ENCODE results near the gene GPC6.

GPC6 gene

DNA sequence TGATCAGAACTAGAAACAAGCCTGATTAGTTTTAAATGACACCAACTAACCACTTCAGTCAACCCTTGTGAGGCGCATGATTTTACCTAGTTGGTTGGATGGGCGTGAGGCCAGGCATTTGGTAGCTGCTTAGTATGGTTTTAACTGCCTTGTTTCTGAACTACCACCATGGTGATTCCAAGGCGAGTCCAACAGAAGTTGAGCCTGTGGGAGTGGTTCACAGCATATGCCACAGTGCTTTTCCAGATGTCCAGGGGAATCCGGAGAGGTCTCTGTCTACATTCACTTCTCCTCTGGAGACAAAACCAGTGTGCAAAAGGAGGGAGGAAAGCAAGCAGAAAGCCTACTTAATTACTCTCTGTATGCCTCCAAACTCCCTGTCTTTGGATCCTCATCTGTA is 524.1 kb downstream of the GPC6 start:
- DNase-seq (ENCODE audit: low read depth): no peak
- TF ChIP-seq, protein P1, sequence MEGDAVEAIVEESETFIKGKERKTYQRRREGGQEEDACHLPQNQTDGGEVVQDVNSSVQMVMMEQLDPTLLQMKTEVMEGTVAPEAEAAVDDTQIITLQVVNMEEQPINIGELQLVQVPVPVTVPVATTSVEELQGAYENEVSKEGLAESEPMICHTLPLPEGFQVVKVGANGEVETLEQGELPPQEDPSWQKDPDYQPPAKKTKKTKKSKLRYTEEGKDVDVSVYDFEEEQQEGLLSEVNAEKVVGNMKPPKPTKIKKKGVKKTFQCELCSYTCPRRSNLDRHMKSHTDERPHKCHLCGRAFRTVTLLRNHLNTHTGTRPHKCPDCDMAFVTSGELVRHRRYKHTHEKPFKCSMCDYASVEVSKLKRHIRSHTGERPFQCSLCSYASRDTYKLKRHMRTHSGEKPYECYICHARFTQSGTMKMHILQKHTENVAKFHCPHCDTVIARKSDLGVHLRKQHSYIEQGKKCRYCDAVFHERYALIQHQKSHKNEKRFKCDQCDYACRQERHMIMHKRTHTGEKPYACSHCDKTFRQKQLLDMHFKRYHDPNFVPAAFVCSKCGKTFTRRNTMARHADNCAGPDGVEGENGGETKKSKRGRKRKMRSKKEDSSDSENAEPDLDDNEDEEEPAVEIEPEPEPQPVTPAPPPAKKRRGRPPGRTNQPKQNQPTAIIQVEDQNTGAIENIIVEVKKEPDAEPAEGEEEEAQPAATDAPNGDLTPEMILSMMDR (IDR thresholded peaks at IDR 0.05; ENCODE audit: control insufficient read depth, insufficient read depth, low read depth, low read length, missing control alignments): no peak
- H3K4me3 ChIP-seq (ENCODE audit: control insufficient read depth, low read depth, low read length): no peak overlapping the region

DNA sequence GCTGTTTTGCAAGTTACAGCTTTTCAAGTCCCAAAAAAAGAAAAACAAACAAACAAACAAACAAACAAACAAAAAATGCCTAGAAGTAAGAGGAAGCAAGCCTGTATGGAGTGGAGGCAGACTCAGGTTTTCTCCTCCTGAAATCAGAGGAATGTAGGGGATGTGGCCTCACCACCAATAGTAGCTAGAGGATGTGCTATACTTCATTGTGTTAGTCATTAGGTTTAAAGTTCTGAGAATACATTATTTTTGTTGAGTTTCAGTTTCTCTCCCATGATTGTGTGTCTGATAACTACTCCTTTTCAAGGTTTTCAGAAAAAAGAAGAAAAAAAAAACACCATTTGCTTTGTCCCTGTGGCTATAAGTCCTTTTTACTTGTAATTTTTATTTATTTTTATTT is 524.5 kb downstream of the GPC6 start:
- no peak for DNase-seq (ENCODE audit: low read depth)
- H3K4me3 ChIP-seq (ENCODE audit: control insufficient read depth, low read depth, low read length): no peak overlapping the region
- TF ChIP-seq, protein P1 (IDR thresholded peaks at IDR 0.05; ENCODE audit: control insufficient read depth, insufficient read depth, low read depth, low read length, missing control alignments): no peak

DNA sequence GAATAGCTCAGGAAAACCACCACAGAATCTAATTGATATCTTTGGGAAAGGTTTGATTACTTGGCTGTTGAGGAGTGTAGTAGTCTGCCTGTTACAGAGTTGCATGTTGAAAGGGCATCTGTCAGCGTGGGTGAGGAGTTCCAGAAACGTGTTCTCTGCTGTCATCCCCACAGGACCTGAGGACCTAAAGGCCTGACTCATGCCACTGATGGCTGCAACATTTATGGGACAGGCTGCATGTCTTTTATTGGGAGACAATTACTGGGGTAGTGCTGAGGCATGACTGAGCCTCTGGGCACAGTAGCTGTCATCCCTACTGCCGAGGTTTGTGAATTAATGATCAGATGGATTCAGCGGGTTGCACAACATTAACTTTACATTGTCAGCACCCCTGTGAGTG is 525.9 kb downstream of the GPC6 start:
- no peak for DNase-seq (ENCODE audit: low read depth)
- TF ChIP-seq, protein P1 (IDR thresholded peaks at IDR 0.05; ENCODE audit: control insufficient read depth, insufficient read depth, low read depth, low read length, missing control alignments): no peak
- no peak overlapping the region for H3K4me3 ChIP-seq (ENCODE audit: control insufficient read depth, low read depth, low read length)

DNA sequence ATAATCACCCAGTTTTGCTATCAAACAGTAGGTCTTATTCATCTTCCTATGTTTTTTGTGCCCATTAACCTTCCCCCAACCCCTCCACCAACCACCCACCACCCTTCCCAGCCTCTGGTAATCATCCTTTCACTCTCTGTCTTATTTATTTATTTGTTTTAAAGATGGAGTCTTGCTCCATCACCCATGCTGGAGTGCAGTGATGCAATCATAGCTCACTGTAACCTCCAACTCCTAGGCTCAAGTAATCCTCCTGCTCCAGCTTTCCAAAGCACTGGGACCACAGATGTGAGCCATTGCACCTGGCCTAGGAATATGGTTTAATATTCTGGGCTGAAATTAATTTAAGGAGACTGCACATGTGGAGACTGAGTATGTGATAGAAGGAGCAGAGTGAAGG is 527.0 kb downstream of the GPC6 start:
- DNase-seq (ENCODE audit: low read depth): no peak
- no peak overlapping the region for H3K4me3 ChIP-seq (ENCODE audit: control insufficient read depth, low read depth, low read length)
- TF ChIP-seq, protein P1 (IDR thresholded peaks at IDR 0.05; ENCODE audit: control insufficient read depth, insufficient read depth, low read depth, low read length, missing control alignments): no peak

DNA sequence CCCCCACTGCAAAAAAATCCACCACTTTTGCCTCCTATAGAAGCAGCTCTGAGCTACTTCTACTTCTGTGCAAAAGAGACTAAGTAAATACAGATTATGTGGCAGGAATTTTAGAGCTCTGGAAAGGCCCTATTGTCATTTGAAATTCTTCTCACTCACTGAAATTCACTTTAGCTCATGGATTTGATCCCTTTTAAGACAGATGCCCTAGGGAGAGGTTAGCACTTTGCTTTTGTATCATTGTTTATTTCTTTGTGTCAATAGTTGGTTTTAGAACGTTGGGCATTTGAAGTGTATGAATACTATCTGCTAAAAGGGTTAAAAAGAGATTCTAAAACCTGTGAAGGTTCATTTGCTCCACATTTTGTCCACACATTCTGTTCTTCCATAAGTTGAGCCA is 528.7 kb downstream of the GPC6 start:
- TF ChIP-seq, protein P1 (IDR thresholded peaks at IDR 0.05; ENCODE audit: control insufficient read depth, insufficient read depth, low read depth, low read length, missing control alignments): no peak
- no peak overlapping the region for H3K4me3 ChIP-seq (ENCODE audit: control insufficient read depth, low read depth, low read length)
- no peak for DNase-seq (ENCODE audit: low read depth)

DNA sequence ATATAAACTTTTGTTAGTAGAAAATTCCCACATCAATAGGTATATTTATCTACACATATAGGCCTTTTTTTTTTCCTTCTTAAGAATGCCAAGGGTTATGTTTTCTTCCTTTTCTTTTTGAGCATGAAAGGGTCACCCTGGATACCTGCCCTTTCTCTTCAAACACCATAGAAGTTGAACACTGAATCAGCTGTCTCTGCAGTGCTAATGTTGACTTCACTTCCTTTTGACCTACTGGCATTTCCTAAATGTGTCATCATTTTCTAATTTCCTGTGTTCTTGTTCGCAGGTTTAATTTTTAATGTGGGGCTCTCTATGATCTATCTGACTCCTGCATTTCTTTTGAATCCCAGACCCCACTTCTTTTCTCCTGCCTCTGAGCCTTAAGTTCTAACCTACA is 532.0 kb downstream of the GPC6 start:
- H3K4me3 ChIP-seq (ENCODE audit: control insufficient read depth, low read depth, low read length): no peak overlapping the region
- TF ChIP-seq, protein P1 (IDR thresholded peaks at IDR 0.05; ENCODE audit: control insufficient read depth, insufficient read depth, low read depth, low read length, missing control alignments): no peak
- DNase-seq (ENCODE audit: low read depth): no peak
